BLaER1 treated with 17β-estradiol and CSF1 and Interleukin-3, amounts not matched to agents 10 nM and 100 nM (cell line): ENCODE results near the gene MED12.
"Not testable (repeated sequence)": the region's sequence is repeated elsewhere in the genome, so short reads cannot be mapped to it uniquely, and the experiment has no call there.

Source experiments
- H3K27ac ChIP-seq, 11 experiments: shearing (Covaris generic); formaldehyde crosslinking; 2 replicates each; pipeline ENCODE4 v1.8.1; 2022
- H3K27me3 ChIP-seq, 11 experiments: shearing (Covaris generic); formaldehyde crosslinking; 2 replicates each; pipeline ENCODE4 v1.8.1; 2022
- H3K36me3 ChIP-seq, 11 experiments: shearing (Covaris generic); formaldehyde crosslinking; 2 replicates each; pipeline ENCODE4 v1.8.1; 2022
- H3K4me1 ChIP-seq, 10 experiments: shearing (Covaris generic); formaldehyde crosslinking; 2 replicates each; pipeline ENCODE4 v1.8.1; 2022
- H3K4me2 ChIP-seq, 11 experiments: shearing (Covaris generic); formaldehyde crosslinking; 2 replicates each; pipeline ENCODE4 v1.8.1; 2022
- H3K4me3 ChIP-seq, 10 experiments: shearing (Covaris generic); formaldehyde crosslinking; 2 replicates each; pipeline ENCODE4 v1.8.1; 2022
- H3K9ac ChIP-seq, 11 experiments: shearing (Covaris generic); formaldehyde crosslinking; 2 replicates each; pipeline ENCODE4 v1.8.1; 2022
- H3K9me3 ChIP-seq, 11 experiments: shearing (Covaris generic); formaldehyde crosslinking; replicated peaks in 1 of 11; 2 replicates each; pipeline ENCODE4 v1.8.1; 2022
- H4K20me1 ChIP-seq, 11 experiments: shearing (Covaris generic); formaldehyde crosslinking; 2 replicates each; pipeline ENCODE4 v1.8.1; 2022
- Cebpa-rat ChIP-seq, 11 experiments: shearing (Covaris generic); IDR thresholded peaks; 2 replicates each; pipeline ENCODE4 v1.8.1; 2022

The MED12 gene

DNA sequence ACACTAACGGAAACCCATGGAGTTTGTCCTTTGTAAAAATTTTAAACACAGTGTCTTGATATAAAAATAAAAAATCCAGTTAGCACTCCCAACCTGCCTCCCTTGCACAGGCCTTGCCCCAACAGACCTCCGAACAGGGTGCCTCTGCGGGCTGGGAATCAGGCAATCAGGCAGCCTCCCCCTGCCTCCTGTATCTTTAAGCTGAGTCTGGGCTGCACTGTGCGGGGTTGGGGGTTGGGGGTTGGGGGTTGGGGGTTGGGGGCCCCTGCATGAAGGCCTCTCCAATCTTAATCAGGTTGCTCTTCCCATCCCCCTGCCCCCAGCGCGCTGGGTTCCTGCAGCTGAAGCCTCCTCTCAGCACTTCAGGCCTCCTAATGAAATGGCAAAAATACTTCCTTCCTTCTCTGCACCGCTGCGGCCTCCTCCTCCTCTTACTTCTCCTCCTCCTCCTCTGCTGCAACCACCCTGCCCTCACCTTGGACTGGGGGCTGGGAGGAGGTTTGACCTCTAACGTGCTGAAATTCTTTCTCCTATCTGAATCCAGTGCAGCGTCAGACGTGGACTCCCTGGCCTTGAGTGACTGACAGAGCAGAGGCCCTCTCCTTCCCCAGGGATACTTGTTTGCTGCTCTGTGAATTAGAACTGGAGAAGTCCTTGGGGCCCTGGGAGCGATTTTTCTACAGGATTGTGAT, 52.9 kb downstream of the MED12 start:
- peaks cover 47 to 76% (median 71%) of the 10 kb centered on the region in 11 experiments for H3K27me3 ChIP-seq
- peak overlapping the region in 2 of 11 experiments; percentile 6 to 42; a peak in 1 of 22 replicates for H3K9ac ChIP-seq
- H3K4me2 ChIP-seq = peak overlapping the region in 9 of 11 experiments; percentile 21 to 64 (median 39); a peak in 15 of 22 replicates
- peaks cover 0 to 12% (median 0%) of the 10 kb centered on the region in 11 experiments; a peak in 5 of 22 replicates for H3K9me3 ChIP-seq
- peak overlapping the region in 7 of 11 experiments; percentile 15 to 53 (median 38); a peak in 9 of 22 replicates for H3K27ac ChIP-seq
- peaks cover 12 to 26% (median 17%) of the 10 kb centered on the region in 10 experiments for H3K4me1 ChIP-seq
- H4K20me1 ChIP-seq = peaks cover 0 to 5% (median 0%) of the 10 kb centered on the region in 11 experiments; a peak in 1 of 22 replicates
- no peak overlapping the region for H3K4me3 ChIP-seq
- no peak for TF ChIP-seq Cebpa-rat (IDR thresholded peaks at IDR 0.05)
- peaks cover 0 to 15% (median 5%) of the 10 kb centered on the region in 11 experiments; a peak in 9 of 22 replicates for H3K36me3 ChIP-seq

- H3K27me3 ChIP-seq = peaks cover 47 to 79% (median 72%) of the 10 kb centered on the region in 11 experiments
- no peak for TF ChIP-seq Cebpa-rat (IDR thresholded peaks at IDR 0.05)
Measured at GRCh38 chrX:71173440-71173839, 55.0 kb downstream of the MED12 start.

GRCh38 chrX:71174795-71175194, 56.4 kb downstream of the MED12 start:
- H3K36me3 ChIP-seq = peaks cover 0 to 12% (median 0%) of the 10 kb centered on the region in 11 experiments; a peak in 1 of 22 replicates
- TF ChIP-seq Cebpa-rat (IDR thresholded peaks at IDR 0.05) = no peak
- no peak overlapping the region for H3K9ac ChIP-seq
- H4K20me1 ChIP-seq = peaks cover 0 to 6% (median 0%) of the 10 kb centered on the region in 11 experiments; a peak in 3 of 22 replicates
- peaks cover 7 to 20% (median 15%) of the 10 kb centered on the region in 10 experiments for H3K4me1 ChIP-seq
- H3K27me3 ChIP-seq = peaks cover 56 to 92% (median 78%) of the 10 kb centered on the region in 11 experiments
- H3K4me2 ChIP-seq = no peak overlapping the region
- H3K9me3 ChIP-seq = no peaks in the 10 kb centered on the region
- no peak overlapping the region for H3K4me3 ChIP-seq
- H3K27ac ChIP-seq = no peak overlapping the region

More at GRCh38 chrX:71173440-71173839, 55.0 kb downstream of the MED12 start:
- Histone ChIP-seq H3K9ac (no peak overlapping the region), H3K36me3 (peaks cover 0 to 12% (median 0%) of the 10 kb centered on the region in 11 experiments; a peak in 2 of 22 replicates), H3K4me1 (peaks cover 7 to 20% (median 15%) of the 10 kb centered on the region in 10 experiments; a peak in 19 of 20 replicates), H3K9me3 (no peaks in the 10 kb centered on the region), H3K27ac (no peak overlapping the region), H3K4me2 (no peak overlapping the region), H3K4me3 (no peak overlapping the region), H4K20me1 (0 out of 22 replicates have a peak, but pooled peaks cover 0 to 6% (median 0%) of the 10 kb centered on the region in 11 experiments)

DNA sequence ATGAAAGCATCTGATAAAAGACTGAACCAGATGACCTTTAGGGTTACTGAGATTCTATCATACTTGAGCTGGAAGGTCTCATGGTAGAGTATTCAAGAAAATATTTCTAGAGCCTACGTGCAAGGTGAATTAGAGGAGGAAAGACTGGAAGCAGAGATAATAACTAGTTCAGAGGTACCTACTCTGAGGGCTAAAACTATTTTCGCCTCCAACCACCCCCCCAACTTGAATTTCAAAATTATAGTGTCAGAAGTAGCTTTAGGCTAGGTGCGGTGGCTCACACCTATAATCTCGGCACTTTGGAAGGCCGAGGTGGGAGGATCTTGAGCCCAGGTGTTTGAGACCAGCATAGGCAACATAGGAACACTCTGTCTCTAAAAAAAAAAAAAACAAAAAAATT, 57.1 kb downstream of the MED12 start:
- peaks cover 61 to 93% (median 85%) of the 10 kb centered on the region in 11 experiments for H3K27me3 ChIP-seq
- no peak overlapping the region for H3K9ac ChIP-seq
- H3K27ac ChIP-seq = no peak overlapping the region
- no peak overlapping the region for H3K4me2 ChIP-seq
- no peak overlapping the region for H3K4me3 ChIP-seq
- H3K36me3 ChIP-seq = peaks cover 0 to 12% (median 0%) of the 10 kb centered on the region in 11 experiments; a peak in 1 of 22 replicates
- H3K4me1 ChIP-seq = peaks cover 11 to 21% (median 12%) of the 10 kb centered on the region in 10 experiments
- H4K20me1 ChIP-seq = peaks cover 0 to 6% (median 0%) of the 10 kb centered on the region in 11 experiments; a peak in 3 of 22 replicates
- TF ChIP-seq Cebpa-rat (IDR thresholded peaks at IDR 0.05) = no peak
- H3K9me3 ChIP-seq = no peaks in the 10 kb centered on the region

DNA sequence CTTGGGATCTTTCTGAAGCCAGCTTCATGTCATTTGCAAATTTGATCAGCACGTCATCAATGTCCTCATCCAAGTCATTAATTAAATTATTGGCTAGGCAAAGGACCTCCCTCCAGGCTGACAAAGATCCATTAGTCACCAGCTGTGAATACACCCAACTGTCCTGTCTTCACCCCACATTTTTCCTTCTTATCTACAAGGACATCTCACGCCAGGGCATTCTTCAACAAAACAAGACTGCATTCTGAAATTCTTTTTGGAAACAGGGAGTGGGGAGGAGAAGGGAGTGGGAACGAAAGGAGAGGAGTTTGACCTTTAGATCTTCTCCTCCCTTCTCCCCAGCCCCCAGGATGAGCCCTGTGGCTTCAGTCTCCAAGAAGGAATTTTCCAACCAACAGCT, 58.9 kb downstream of the MED12 start:
- Histone ChIP-seq H3K27ac (no peak overlapping the region), H3K9me3 (no peaks in the 10 kb centered on the region), H3K4me1 (peaks cover 0 to 21% (median 9%) of the 10 kb centered on the region in 10 experiments; a peak in 16 of 20 replicates), H3K9ac (peak overlapping the region in 1 of 11 experiments; percentile 9; a peak in 1 of 22 replicates), H4K20me1 (peaks cover 0 to 6% (median 0%) of the 10 kb centered on the region in 11 experiments; a peak in 3 of 22 replicates), H3K4me2 (no peak overlapping the region), H3K36me3 (peaks cover 0 to 12% (median 0%) of the 10 kb centered on the region in 11 experiments; a peak in 1 of 22 replicates), H3K27me3 (peaks cover 59 to 95% (median 91%) of the 10 kb centered on the region in 11 experiments), H3K4me3 (no peak overlapping the region)
- no peak for TF ChIP-seq Cebpa-rat (IDR thresholded peaks at IDR 0.05)

- no peak for TF ChIP-seq Cebpa-rat (IDR thresholded peaks at IDR 0.05)
- peaks cover 0 to 12% (median 0%) of the 10 kb centered on the region in 11 experiments; a peak in 1 of 22 replicates for H3K36me3 ChIP-seq
- no peak overlapping the region for H3K4me3 ChIP-seq
- peaks cover 0 to 6% (median 0%) of the 10 kb centered on the region in 11 experiments; a peak in 4 of 22 replicates for H4K20me1 ChIP-seq
- H3K9ac ChIP-seq = no peak overlapping the region
- no peaks in the 10 kb centered on the region for H3K9me3 ChIP-seq
- peaks cover 58 to 96% (median 92%) of the 10 kb centered on the region in 11 experiments for H3K27me3 ChIP-seq
- no peak overlapping the region for H3K4me2 ChIP-seq
- H3K27ac ChIP-seq = no peak overlapping the region
- H3K4me1 ChIP-seq = peaks cover 9 to 31% (median 21%) of the 10 kb centered on the region in 10 experiments; a peak in 19 of 20 replicates
Measured at GRCh38 chrX:71178908-71179307, 60.5 kb downstream of the MED12 start.

GRCh38 chrX:71180579-71181265, 62.3 kb downstream of the MED12 start:
- not testable (repeated sequence) for H3K9me3 ChIP-seq, H4K20me1 ChIP-seq
- peaks cover 9 to 31% (median 21%) of the 10 kb centered on the region in 10 experiments; a peak in 19 of 20 replicates for H3K4me1 ChIP-seq
- peak overlapping the region in 10 of 11 experiments; percentile 75 to 87 (median 82); a peak in 10 of 22 replicates for H3K9ac ChIP-seq
- peaks cover 47 to 94% (median 87%) of the 10 kb centered on the region in 11 experiments for H3K27me3 ChIP-seq
- peak overlapping the region in 10 of 11 experiments; percentile 86 to 94 (median 90); a peak in 19 of 22 replicates for H3K27ac ChIP-seq
- H3K4me3 ChIP-seq = peak overlapping the region in 1 of 10 experiments; percentile 51; a peak in 1 of 20 replicates
- H3K36me3 ChIP-seq = peaks cover 0 to 12% (median 0%) of the 10 kb centered on the region in 11 experiments; a peak in 2 of 22 replicates
- H3K4me2 ChIP-seq = peak overlapping the region; percentile 38 to 81 (median 61); a peak in 21 of 22 replicates

GRCh38 chrX:71181558-71181909, 63.1 kb downstream of the MED12 start:
- peak overlapping the region; percentile 41 to 63 (median 46); a peak in 19 of 20 replicates for H3K4me3 ChIP-seq
- TF ChIP-seq Cebpa-rat (IDR thresholded peaks at IDR 0.05) = no peak

More at GRCh38 chrX:71181558-71181909, 63.1 kb downstream of the MED12 start:
- Histone ChIP-seq H3K4me1 (peaks cover 9 to 31% (median 21%) of the 10 kb centered on the region in 10 experiments; a peak in 19 of 20 replicates), H3K36me3 (peaks cover 0 to 12% (median 0%) of the 10 kb centered on the region in 11 experiments; a peak in 2 of 22 replicates), H4K20me1 (peaks cover 0 to 6% (median 0%) of the 10 kb centered on the region in 11 experiments; a peak in 5 of 22 replicates), H3K27ac (peak overlapping the region; percentile 86 to 94 (median 90)), H3K9ac (peak overlapping the region; percentile 75 to 87 (median 83)), H3K4me2 (peak overlapping the region; percentile 38 to 81 (median 61)), H3K27me3 (peaks cover 46 to 94% (median 82%) of the 10 kb centered on the region in 11 experiments), H3K9me3 (no peaks in the 10 kb centered on the region)
